GM13977 (cell line): ENCODE measurements around the gene LIN7A.

ENCODE experiments used
- DNase-seq: peaks from one replicate; pipeline ENCODE4 v3.0.0; 2012; ENCODE audit warnings: low spot score
- CTCF ChIP-seq: IDR thresholded peaks from 2 replicates; pipeline ENCODE4 v1.5.1; 2012; ENCODE audit warnings: mild to moderate bottlenecking, control low read depth; ENCODE audit not compliant: insufficient read depth; ENCODE audit errors: extremely low read depth, missing control alignments
- in situ Hi-C: fragments of 300-500 bp; cut with MboI; formaldehyde crosslinking; loops from one replicate; pipeline ENCODE4 v1.12.0; 2022; ENCODE audit warnings: low sequenced_read_pairs, low pct_unique_long_range_greater_than_20kb, mixed read lengths, inconsistent platforms; ENCODE audit not compliant: unreplicated experiment

Gene LIN7A

GRCh38 chr12:80912901-80913770 lies 24.6 kb downstream of the LIN7A start:
- no peak for DNase-seq
- no peak for TF ChIP-seq CTCF
- in situ Hi-C loops, result no loop called here

DNA sequence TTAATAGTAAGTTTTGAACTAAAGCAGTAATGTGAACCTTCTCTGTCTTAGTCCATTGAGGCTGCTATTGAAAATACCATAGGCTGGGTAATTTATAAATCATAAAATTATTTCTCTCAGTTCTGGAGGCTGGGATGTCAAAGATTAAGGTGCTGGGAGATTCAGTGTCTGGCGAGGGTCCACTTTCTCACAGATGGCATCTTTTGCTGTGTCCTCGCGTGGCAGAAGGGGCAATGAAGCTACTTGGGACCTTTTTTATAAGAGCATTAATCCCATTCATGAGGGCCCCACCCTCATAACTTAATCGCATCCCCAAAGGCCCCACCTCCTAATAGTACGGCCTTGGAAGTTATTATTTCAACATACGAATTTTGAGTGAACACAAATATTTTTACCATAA lies 28.4 kb downstream of the LIN7A start:
- in situ Hi-C loops, result no loop called here
- TF ChIP-seq CTCF, result no peak
- no peak for DNase-seq

- no peak for TF ChIP-seq CTCF
- in situ Hi-C loops, result no loop called here
- no peak for DNase-seq
These were observed 35.0 kb downstream of the LIN7A start for GRCh38 chr12:80902711-80903110.

GRCh38 chr12:80901661-80902060 lies 36.1 kb downstream of the LIN7A start:
- in situ Hi-C loops, result no loop called here
- no peak for TF ChIP-seq CTCF
- no peak for DNase-seq

DNA sequence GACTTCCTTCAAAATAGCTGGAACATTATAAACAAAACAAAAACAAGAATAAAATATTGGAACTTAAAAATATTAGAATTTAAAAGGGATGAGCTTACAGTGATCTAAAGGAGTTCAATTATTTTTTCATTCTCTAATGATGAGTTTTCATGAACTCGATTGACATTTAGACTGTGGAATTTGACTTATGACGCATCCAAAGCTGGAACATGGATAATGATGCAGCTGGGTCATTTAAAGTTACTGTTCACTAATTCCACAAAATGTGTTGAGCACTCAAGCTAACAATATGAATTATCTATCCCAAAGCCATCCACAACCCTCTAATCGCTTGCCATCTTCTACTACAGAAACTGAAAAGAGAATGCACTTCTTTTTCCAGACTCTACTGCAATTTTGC lies 42.5 kb downstream of the LIN7A start:
- TF ChIP-seq CTCF, result no peak
- in situ Hi-C loops, result no loop called here
- DNase-seq, result no peak

DNA sequence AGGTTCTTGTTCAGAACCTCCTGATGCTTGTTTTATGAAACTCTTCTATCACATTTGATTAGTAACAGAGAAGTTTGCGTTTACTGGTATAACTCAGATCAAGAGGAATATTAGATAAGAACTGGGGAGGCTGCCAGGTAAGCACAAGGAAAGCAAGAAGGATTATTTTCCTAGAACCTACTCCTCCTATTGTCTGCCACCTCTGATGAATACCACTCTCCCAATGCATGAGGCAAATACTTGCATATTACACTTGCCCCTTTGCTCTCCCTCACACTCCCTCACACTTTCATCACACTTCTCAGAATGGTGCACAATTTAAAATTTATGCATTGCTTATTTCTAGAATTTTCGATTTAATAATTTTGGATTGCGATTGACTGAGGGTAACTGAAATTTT lies 43.6 kb downstream of the LIN7A start:
- in situ Hi-C loops, result no loop called here

More for the DNA sequence above, 43.6 kb downstream of the LIN7A start:
- DNase-seq, result no peak
- TF ChIP-seq CTCF, result no peak
